Ovary (tissue), 3 donors: Measurements from ENCODE around the gene ZNF383.
"Not testable (repeated sequence)": the region's sequence is repeated elsewhere in the genome, so short reads cannot be mapped to it uniquely, and the experiment has no call there.

Source experiments
- CTCF ChIP-seq, 3 donors: fragments of 450-650 bp in 2 of 3; fragments of 200-600 bp in 1 of 3; IDR thresholded peaks; one replicate each; pipeline versions ENCODE4 v1.5.1 to v1.8.0; 2016 to 2022; ENCODE audit warnings: antibody characterized with exemption in 3 of 3, mild to moderate bottlenecking in 1 of 3
- POLR2A ChIP-seq: fragments of 450-650 bp; IDR thresholded peaks from one replicate; pipeline ENCODE4 v1.6.1; 2017; ENCODE audit warnings: antibody characterized with exemption, mild to moderate bottlenecking, moderate library complexity
- donor health status: DM: no; HTN: no; CAD: no.

- not testable (repeated sequence) for TF ChIP-seq CTCF (IDR thresholded peaks at IDR 0.05); POLR2A
Measured at GRCh38 chr19:37263028-37263427, 45.0 kb downstream of the ZNF383 start.
